ENCODE measurements around the gene DTX1.

DNA sequence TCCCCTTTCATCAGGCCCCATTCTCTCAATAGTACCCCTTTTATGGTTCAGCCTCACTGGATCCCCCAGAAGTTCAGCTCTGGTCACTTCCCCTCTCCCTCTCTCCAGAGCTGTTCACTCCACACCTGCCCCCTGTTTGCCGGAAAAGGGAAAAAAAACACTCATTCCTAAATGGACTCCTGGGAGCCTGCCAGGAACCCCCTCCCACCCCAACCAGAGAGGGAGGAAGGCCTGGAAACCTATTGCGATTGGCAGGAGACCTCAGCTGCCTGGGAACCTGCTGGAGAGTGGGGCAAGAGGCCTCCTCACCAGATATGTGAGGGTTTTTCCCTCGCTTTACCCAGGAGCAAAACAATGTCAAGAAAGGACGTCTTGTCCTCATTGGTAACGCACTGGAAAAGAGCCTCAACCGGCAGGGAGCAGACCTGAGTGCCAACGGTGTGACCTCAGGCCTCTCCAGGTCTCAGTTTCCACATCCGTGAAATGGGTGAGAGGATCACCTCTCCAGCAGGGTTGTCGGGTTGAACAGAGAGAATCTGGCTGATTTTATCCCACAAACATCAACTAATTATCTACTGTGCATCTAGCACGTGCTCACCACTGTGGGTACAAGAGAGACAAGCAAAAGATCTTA is 4.6 kb downstream of the DTX1 start:
- TF ChIP-seq, protein P1, sequence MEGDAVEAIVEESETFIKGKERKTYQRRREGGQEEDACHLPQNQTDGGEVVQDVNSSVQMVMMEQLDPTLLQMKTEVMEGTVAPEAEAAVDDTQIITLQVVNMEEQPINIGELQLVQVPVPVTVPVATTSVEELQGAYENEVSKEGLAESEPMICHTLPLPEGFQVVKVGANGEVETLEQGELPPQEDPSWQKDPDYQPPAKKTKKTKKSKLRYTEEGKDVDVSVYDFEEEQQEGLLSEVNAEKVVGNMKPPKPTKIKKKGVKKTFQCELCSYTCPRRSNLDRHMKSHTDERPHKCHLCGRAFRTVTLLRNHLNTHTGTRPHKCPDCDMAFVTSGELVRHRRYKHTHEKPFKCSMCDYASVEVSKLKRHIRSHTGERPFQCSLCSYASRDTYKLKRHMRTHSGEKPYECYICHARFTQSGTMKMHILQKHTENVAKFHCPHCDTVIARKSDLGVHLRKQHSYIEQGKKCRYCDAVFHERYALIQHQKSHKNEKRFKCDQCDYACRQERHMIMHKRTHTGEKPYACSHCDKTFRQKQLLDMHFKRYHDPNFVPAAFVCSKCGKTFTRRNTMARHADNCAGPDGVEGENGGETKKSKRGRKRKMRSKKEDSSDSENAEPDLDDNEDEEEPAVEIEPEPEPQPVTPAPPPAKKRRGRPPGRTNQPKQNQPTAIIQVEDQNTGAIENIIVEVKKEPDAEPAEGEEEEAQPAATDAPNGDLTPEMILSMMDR (optimal IDR thresholded peaks at IDR 0.05 in 1 of 3, IDR thresholded peaks at IDR 0.05 in 1 of 3, conservative IDR thresholded peaks at IDR 0.05 in 1 of 3; ENCODE audit: extremely low read depth in 1 of 3, insufficient read depth in 2 of 3, low read length in 3 of 3) = no peak
- TF ChIP-seq EZH2 (IDR thresholded peaks at IDR 0.05; ENCODE audit: low read length) = no peak

Data from keratinocyte (primary cell).